HG03060 (cell line): ENCODE data around the gene MRPL49.

Experiments used
- ATAC-seq: cut with Tn5 transposase; IDR thresholded peaks from one replicate; pipeline ENCODE4 v1.9.1; 2021; ENCODE audit warnings: low read depth, moderate number of reproducible peaks; ENCODE audit not compliant: unreplicated experiment

The MRPL49 gene

DNA sequence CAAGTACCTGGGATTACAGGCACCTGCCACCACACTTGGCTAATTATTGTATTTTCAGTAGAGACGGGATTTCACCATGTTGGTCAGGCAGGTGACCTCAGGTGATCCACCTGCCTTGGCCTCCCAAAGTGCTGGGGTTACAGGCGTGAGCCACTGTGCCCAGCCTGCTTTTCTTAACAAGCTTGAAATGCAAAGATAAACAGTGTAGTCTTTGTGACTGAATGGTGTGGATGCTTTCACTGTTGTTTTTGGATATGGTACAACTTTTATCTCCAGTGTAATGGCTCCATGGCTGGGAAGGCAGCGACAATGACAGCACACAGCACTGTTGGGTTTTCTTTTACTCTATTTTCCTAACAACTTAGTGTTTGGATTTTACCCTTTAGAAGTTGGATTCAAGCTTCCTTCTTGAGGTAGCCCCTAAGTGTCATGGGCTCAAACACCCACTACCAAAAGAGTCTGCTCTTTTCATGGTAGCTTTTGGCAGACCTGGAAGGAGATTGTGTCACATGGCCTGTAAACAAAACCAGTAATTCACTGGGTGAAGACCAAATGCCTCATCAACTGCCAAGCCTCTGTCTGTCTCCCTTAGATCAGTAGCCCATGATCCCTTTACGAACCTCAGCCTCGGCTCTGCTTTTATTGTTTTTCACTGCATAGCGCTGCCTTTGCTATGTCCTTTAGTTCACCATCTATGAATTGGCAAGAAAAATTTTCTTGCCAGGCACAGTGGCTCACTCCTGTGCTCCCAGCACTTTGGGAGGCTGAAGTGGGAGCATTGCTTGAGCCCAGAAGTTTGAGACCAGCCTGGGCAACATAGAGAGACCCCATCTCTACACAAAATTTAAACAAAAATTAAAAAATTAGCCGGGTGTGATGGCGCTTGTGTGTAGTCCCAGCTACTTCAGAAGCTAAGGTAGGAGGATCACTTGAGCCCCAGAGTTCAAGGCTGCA is 19.7 kb upstream of the MRPL49 start:
- no peak for ATAC-seq

DNA sequence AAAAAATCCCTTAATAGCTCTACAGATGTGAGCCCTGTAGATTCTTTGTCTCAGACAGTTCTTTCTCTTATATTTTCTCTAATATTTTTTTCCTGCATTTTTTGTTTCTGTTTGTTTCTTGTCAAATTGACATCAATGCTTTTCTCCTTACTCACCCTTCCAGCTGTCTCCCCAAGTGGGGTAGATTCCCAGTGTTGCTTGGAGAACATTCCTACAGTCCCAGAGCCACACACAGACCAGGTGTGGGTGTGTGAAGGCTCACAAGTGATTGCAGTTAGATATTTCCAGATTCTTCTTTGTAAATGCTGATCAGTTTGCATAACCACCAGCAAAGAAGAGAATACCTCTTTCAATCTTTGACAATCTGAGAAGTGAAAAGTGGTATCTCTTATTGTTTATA is 18.6 kb upstream of the MRPL49 start:
- no peak for ATAC-seq

DNA sequence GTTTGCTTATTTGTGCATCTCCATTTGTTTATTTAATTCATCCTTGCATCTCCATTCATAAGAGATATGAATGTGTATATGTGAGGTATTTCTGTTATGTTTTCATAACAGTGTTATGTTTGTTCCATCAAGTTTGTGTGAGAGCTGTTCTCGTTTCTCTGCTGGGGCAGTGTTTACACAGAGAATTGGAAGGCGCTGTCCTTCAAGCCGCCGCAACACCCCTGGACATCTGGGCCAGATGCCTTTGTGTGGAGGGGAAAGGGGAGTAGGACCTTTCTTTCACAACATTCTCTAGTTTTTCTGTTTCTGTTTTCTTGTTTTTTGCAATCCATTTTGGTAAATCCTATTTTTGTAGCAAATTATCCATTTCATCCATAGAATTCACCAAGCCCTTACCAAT is 17.5 kb upstream of the MRPL49 start:
- no peak for ATAC-seq

DNA sequence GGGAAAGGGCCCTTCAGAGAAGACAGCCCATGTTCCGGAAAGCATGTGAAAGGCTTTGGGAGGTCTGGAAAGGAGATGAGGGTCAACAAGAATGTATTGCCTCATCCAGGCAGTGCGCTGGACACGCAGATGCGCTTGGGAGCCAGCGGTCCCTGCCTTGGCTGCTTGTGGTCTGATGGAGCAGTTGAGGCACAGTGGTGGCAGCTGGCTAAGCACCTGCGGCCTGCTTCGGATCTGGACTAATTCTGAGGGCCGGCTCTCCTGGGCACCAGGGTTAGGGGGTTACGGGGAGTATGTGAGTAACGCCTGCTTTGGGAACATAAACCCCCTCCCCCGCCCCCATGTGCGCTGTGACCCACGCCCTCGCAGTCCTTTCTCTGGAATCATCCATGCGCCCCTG is 15.0 kb upstream of the MRPL49 start:
- no peak for ATAC-seq

DNA sequence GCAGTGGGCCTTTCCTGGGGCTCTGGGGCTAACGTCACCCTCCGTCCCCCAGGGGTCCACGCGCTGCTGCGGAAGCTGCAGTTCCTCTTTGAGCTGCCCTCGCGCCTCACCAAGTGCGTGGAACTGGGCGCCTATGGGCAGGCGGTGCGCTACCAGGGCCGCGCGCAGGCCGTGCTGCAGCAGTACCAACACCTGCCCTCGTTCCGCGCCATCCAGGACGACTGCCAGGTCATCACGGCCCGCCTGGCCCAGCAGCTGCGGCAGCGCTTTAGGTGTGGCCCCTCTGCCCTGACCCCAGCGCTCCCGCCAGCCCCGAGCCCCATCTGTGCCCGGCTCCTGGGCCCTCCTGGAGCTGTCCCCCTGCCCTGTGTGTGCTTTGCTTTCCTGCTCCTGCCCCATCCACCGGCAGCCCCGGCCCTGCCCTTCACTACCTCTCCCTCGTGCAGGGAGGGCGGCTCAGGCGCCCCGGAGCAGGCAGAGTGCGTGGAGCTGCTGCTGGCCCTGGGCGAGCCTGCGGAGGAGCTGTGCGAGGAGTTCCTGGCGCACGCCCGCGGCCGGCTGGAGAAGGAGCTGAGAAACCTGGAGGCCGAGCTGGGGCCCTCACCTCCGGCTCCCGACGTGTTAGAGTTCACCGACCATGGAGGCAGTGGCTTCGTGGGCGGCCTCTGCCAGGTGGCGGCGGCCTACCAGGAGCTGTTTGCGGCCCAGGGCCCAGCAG is 14.2 kb upstream of the MRPL49 start:
- ATAC-seq: no peak

DNA sequence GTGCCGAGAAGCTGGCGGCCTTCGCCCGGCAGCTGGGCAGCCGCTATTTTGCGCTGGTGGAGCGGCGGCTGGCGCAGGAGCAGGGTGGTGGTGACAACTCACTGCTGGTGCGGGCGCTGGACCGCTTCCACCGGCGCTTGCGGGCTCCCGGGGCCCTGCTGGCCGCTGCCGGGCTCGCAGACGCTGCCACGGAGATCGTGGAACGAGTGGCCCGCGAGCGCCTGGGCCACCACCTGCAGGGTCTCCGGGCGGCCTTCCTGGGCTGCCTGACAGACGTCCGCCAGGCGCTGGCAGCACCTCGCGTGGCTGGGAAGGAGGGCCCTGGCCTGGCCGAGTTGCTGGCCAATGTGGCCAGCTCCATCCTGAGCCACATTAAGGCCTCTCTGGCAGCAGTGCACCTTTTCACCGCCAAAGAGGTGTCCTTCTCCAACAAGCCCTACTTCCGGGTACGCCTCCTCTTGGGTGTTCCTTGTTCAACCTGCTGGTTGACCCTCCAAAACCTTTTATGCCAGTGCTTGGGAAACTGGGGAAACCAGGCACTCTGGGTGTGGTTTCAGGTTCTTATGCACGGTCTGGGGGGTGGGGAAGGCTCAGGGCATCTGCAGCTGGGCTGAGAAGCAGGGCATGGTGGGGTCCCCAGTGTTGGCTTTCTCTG is 13.5 kb upstream of the MRPL49 start:
- no peak for ATAC-seq

DNA sequence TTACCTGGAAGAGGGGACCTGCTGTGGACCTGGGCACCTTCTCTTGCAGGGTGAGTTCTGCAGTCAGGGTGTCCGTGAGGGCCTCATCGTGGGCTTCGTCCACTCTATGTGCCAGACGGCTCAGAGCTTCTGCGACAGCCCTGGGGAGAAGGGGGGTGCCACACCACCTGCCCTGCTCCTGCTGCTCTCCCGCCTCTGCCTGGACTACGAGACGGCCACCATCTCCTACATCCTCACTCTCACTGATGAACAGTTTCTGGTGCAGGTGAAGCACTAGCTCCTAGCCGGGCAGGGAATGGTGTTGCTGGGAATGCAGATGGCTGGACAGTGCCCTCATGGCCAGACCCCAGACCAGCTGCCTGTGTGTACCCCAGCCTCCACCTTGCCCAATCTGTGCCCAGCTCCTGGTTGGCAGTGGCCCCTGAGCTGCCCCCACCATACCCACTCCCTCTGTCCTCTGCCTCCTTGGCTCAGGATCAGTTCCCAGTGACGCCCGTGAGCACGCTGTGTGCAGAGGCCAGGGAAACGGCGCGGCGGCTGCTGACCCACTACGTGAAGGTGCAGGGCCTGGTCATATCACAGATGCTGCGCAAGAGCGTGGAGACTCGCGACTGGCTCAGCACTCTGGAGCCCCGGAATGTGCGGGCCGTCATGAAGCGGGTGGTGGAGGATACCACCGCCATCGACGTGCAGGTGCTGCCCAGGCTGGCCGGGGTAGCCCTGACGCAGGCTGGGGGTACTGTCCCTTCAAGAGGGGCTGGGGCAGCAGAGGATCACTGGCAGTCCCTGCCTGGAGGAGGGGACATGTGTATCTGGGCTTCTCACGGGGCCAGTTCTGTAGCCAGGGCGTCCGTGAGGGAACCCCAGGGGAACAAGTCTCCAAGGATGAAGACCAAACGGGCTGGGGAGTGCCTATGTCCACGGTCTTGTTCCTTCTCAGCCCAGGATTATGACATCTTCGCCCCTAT is 12.6 kb upstream of the MRPL49 start:
- no peak for ATAC-seq

DNA sequence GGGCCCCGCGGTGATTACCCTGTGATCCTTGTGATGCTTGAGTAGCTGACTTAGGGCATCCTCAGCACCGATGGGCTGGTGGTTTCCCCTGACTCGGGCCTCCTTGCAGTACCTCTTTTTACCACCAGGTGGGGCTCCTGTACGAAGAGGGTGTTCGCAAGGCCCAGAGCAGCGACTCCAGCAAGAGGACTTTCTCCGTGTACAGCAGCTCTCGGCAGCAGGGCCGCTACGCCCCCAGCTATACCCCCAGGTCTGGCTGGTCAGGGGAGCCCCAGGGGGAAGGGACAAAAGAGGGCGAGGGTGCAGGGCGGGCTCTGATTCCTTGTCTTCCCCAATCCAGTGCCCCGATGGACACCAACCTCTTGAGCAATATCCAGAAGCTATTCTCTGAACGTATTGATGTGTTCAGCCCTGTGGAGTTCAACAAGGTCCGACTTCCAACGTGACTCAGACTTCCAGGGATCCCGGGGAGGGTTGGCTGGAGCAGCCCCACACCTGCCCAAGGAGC is 11.7 kb upstream of the MRPL49 start:
- ATAC-seq: no peak

DNA sequence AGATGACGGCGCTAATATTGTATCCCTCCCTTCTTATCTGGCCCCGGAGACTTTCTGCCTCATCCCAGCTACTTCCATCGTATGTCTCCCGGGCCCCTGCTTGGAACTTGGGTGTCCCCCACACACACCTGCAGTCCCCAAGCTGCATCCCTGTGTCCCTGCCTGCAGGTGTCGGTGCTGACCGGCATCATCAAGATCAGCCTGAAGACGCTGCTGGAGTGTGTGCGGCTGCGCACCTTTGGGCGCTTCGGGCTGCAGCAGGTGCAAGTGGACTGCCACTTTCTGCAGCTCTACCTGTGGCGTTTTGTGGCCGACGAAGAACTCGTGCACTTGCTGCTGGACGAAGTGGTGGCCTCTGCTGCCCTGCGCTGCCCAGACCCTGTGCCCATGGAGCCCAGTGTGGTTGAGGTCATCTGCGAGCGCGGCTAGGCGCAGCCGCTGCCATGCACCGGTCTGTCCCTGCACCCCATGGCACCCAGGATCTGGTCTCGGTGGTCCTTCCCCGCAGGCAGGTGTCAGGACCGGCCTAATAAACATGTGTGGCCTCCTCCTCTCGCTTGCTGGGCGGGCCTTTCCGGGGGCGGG is 10.9 kb upstream of the MRPL49 start:
- no peak for ATAC-seq

DNA sequence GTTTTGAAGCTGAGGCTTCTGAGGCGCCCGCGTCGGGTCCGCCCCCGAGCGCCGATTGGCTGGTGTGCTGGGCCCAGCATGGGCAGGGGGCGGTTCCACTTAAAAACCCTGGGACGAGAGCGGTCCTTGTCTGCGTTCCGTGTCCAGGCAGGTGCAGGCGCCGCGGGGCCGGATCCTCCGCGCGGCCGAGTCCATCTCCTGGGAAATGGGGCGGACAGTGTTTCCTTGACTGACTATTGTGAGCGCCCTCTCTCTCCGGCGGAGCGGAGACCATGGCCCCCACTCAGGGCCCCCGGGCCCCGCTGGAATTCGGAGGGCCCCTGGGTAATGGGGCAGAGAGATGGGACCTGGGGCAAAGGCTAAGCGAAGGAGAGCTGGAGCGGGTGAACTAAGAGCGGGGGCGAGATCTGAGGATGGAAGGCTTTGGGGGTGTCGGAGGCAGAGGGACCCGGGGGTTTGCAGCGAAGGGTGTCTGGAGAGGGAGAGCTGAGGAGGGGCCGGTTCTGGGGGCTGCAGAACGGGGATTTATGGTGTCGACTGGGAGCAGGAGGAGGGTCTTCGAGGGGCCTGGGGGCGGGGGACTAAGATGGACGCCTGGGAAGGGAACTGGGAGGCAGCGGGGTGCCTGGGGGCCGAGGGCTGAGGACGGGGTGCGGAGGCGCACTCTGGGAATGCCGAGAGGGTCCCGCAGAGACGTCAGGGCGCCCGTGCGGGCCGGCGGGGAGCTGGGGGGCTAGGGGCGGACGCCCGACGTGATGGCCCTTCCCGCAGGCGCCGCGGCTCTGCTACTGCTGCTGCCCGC is 10.2 kb upstream of the MRPL49 start, which contains the start of gene TM7SF2:
TSS of gene TM7SF2 (plus strand) at position 129 of the 802 bp plus-strand sequence. CDS start at position 273, 144 bp downstream.
- peak; percentile 32 for ATAC-seq

DNA sequence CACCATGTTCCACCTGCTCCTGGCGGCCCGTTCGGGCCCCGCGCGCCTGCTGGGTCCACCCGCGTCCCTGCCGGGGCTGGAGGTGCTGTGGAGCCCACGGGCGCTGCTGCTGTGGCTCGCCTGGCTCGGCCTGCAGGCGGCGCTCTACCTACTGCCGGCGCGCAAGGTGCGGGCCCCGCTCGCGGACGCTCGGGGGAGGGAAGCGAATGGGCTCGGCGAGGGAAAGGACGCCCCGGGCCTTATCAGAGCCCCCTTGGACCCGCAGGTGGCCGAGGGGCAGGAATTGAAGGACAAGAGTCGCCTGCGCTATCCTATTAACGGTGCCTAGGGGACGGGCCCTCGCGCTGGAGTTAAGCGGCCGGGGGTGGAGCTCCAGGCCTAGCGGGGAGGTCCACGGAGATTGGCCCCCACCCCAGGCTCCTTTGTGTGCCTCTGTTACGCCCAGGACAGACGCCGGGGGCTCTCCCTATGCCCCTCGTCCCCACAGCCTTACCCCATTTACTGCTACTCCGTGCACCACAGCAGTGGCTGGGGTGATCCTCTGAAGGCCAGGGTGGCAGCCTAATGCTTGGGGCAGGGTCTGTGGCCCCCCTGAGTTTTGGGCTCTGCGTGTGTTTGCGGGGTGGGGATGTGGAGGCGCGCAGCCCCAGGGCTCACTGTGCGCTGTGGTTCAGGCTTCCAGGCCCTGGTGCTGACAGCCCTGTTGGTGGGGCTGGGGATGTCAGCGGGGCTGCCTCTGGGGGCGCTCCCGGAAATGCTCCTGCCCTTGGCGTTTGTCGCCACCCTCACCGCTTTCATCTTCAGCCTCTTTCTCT is 9.4 kb upstream of the MRPL49 start:
- ATAC-seq: no peak

DNA sequence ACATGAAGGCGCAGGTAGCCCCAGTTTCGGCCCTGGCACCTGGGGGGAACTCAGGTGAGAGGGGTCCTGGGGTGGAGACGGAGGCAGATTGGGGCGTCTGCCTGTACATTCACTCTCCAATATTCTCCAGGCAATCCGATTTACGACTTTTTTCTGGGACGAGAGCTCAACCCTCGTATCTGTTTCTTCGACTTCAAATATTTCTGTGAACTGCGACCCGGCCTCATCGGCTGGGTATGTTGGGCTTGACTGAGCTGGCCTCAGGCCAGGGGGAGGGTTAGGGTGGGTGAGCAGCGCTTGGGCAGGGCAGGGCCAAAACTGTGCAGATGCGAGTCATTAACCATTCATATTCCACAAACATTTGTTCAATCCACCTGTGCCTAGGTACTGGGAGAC is 8.8 kb upstream of the MRPL49 start:
- ATAC-seq: no peak

DNA sequence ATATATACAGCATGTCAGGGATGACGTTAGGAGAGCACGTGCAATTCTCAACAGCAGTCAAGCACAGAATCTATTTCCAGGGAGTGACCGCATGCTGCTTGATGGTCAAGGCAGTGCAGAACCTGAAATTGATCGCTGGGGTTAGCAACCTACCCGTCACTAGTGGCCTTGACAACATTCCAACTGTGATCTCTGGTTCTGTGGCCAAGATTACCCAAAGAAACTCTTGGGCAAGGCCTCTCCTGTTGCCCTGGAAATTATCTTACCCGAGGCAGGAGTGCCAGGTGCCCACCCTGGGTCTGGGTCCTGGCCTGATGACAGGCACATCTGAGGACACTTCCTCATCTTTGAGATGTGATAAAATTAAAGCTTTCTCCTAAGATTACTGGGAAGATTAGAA is 8.3 kb upstream of the MRPL49 start:
- no peak for ATAC-seq

DNA sequence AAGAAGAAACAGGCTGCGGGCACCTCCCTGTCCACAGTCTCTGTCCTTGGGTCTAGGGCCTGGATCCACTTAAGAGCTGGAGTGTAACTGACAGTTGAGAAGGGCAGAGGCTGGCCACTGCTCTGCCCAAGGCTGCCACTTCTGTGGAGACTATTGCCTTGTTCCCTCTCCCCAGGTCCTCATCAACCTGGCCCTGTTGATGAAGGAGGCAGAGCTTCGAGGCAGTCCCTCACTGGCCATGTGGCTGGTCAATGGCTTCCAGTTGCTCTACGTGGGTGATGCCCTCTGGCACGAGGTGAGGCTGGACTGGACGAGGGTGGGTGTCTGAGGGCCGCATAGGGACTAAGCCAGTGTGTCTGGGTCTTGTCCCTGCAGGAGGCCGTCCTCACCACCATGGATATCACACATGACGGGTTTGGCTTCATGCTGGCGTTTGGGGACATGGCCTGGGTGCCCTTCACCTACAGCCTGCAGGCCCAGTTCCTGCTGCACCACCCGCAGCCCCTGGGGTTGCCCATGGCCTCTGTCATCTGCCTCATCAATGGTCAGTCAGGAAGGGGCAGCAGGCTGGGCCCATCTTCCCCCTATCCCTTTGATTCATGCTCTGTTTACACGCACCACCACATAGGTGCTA is 7.5 kb upstream of the MRPL49 start:
- ATAC-seq: no peak

DNA sequence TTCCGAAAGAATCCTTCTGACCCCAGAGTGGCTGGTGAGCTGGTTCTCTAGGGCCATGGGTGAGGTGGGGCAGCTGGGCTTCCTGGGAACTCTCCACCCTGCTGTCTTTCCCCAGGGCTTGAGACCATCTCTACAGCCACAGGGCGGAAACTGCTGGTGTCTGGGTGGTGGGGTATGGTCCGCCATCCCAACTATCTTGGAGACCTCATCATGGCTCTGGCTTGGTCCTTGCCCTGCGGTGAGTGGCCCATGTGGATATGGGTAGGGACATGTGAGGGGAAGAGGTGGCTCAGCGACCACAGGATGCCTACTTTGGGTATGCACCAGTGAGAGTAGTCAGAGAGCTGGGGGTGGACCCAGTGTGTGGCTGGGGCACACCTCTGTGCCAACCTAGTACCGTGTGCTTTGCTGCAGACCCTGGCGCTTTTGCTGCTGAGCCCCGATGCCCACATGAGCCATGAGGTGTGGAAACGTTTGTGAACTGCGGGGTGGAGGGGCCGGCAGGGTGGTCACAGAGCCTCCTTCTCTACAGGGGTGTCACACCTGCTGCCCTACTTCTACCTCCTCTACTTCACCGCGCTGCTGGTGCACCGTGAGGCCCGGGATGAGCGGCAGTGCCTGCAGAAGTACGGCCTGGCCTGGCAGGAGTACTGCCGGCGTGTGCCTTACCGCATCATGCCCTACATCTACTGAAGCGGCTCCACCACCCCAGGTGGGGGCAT is 6.6 kb upstream of the MRPL49 start:
- no peak for ATAC-seq

DNA sequence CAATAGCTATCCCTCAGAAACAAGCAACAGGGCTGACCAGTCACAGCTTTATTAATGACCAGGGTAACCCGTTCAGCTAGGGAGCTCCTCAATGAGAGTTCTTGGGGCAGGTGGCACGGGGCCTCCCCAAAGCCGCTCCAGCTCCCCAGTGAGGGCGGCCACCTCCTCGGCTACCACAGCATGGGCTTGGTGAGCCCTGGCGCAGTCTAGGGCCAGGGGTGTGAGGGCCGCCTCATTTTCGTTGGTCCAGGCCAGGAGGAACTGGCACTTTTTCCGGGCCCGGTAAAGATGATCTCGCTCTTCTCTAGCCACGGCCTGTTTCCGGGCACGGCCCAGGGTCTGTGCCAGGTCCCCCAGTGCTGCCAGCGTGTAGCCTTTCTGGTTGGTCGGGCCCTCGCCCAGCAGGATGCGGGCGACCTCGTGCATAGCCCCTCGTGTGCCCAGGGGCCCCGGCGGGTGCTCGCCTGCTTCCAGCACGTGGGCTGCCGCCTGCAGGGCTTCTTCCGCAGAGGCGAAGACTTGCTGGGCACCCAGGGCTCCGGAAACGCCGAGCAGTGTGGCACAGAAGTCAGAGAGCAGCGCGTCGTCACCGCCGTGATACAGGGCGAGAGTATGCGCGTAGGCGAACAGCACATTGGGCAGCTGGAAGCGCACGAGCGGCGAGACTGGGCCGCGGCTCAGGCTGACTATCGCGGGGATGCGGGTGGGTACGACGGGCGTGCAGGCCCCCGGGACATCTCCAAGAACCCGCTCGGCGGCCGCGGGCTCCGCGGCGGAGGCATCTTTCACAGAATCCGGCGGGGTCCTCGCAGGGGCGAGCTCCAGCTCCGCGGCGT is 5.5 kb upstream of the MRPL49 start:
- no peak for ATAC-seq
